Adrenal gland (tissue), 5 donors: ENCODE measurements around the gene INO80C.
"Not testable (repeated sequence)": the region's sequence is repeated elsewhere in the genome, so short reads cannot be mapped to it uniquely, and the experiment has no call there.

Experiments used
- POLR2A ChIP-seq, 2 donors: fragments of 450-650 bp; IDR thresholded peaks; one replicate each; pipeline ENCODE4 v1.6.1; 2017; ENCODE audit warnings: antibody characterized with exemption in 2 of 2, mild to moderate bottlenecking in 2 of 2, moderate library complexity in 1 of 2
- TF ChIP-seq, protein P1 (sequence below), 6 experiments: fragments of 450-650 bp in 4 of 6; fragments of 200-600 bp in 2 of 6; sonication (generic) in 1 of 6; IDR thresholded peaks; 1 replicate in 5 of 6; 2 replicates in 1 of 6; pipeline versions ENCODE4 v1.5.1 to v1.8.0; 2016 to 2021; ENCODE audit warnings: antibody characterized with exemption in 6 of 6, mild to moderate bottlenecking in 2 of 6, moderate library complexity in 1 of 6
- donor health status: DM: no; HTN: no; CAD: no.

DNA sequence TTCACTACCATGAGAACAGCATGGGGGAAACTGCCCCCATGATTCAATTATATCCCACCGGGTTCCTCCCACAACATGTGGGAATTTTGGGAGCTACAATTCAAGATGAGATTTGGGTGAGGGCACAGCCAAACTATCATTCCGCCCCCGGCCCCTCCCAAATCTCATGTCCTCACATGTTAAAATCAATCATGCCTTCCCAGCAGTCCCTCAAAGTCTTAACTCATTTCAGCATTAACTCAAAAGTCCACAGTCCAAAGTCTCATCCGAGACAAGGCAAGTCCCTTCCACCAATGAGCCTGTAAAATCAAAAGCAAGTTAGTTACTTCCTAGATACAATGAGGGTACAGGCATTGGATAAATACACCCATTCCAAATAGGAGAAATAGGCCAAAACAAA lies 10.2 kb downstream of the INO80C start:
- TF ChIP-seq, protein P1, sequence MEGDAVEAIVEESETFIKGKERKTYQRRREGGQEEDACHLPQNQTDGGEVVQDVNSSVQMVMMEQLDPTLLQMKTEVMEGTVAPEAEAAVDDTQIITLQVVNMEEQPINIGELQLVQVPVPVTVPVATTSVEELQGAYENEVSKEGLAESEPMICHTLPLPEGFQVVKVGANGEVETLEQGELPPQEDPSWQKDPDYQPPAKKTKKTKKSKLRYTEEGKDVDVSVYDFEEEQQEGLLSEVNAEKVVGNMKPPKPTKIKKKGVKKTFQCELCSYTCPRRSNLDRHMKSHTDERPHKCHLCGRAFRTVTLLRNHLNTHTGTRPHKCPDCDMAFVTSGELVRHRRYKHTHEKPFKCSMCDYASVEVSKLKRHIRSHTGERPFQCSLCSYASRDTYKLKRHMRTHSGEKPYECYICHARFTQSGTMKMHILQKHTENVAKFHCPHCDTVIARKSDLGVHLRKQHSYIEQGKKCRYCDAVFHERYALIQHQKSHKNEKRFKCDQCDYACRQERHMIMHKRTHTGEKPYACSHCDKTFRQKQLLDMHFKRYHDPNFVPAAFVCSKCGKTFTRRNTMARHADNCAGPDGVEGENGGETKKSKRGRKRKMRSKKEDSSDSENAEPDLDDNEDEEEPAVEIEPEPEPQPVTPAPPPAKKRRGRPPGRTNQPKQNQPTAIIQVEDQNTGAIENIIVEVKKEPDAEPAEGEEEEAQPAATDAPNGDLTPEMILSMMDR (IDR thresholded peaks at IDR 0.05), result not testable (repeated sequence)
- not testable (repeated sequence) for TF ChIP-seq POLR2A (IDR thresholded peaks at IDR 0.05)
